ENCODE measurements around the gene SIRT2.

Gene SIRT2

GRCh38 chr19:38869836-38870607 is 29.4 kb downstream of the SIRT2 start:
- no peaks in the 10 kb centered on the region for H3K27me3 ChIP-seq (replicated peaks)
- peak overlapping the region; percentile 52 for H3K4me3 ChIP-seq (ENCODE audit: low read depth, low read length)
- H3K27ac ChIP-seq: no peak overlapping the region
- in situ Hi-C loops (cut with HindIII; ENCODE audit: low pct_ligation_motif_present, low sequenced_read_pairs): no loop called here
- TF ChIP-seq, protein P1, sequence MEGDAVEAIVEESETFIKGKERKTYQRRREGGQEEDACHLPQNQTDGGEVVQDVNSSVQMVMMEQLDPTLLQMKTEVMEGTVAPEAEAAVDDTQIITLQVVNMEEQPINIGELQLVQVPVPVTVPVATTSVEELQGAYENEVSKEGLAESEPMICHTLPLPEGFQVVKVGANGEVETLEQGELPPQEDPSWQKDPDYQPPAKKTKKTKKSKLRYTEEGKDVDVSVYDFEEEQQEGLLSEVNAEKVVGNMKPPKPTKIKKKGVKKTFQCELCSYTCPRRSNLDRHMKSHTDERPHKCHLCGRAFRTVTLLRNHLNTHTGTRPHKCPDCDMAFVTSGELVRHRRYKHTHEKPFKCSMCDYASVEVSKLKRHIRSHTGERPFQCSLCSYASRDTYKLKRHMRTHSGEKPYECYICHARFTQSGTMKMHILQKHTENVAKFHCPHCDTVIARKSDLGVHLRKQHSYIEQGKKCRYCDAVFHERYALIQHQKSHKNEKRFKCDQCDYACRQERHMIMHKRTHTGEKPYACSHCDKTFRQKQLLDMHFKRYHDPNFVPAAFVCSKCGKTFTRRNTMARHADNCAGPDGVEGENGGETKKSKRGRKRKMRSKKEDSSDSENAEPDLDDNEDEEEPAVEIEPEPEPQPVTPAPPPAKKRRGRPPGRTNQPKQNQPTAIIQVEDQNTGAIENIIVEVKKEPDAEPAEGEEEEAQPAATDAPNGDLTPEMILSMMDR (IDR thresholded peaks at IDR 0.05; ENCODE audit: low read depth, low read length, missing control alignments): peak; percentile 80
- DNase-seq: peak; percentile 18
- H3K36me3 ChIP-seq (replicated peaks): no peaks in the 10 kb centered on the region

DNA sequence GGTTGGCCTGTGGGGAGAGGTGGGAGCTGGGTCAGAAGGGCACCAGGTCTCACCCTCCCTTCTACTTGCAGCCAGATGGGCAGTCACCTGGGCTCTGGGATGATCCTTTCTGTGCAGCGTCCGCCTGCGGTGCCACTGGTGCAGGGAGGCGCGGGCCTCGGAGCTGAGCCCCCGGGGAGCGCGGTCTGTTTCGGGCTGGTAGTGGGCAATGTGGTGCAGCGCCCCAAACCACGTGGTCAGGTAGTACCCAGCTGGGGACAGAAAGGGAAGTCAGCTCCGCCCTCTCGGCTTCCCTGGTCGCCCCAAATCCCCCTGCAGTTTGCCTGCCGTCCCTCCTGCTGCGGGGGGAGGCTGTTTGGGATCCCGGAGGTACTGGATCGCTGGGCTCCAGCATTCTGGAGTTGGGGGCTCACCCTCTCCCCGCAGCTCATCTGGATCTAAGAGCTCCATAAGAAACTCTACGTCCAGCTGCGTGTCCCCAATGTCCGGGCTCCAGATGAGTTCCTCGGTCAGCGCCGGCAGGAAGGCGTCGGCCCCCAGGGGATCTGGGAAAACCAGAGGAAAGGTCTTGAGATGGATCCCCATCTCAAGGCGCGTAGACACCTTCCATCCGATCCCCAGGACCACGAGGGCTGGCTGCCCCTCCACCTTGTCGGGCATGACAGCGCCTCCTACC is 30.1 kb downstream of the SIRT2 start:
- no peak for DNase-seq
- no peak overlapping the region for H3K27ac ChIP-seq
- TF ChIP-seq, protein P1 (IDR thresholded peaks at IDR 0.05; ENCODE audit: low read depth, low read length, missing control alignments): no peak
- in situ Hi-C loops (cut with HindIII; ENCODE audit: low pct_ligation_motif_present, low sequenced_read_pairs): no loop called here
- no peaks in the 10 kb centered on the region for H3K27me3 ChIP-seq (replicated peaks)
- H3K4me3 ChIP-seq (ENCODE audit: low read depth, low read length): peak overlapping the region; percentile 52
- no peaks in the 10 kb centered on the region for H3K36me3 ChIP-seq (replicated peaks)

GRCh38 chr19:38868551-38868950 is 30.9 kb downstream of the SIRT2 start:
- TF ChIP-seq, protein P1 (IDR thresholded peaks at IDR 0.05; ENCODE audit: low read depth, low read length, missing control alignments): no peak
- in situ Hi-C loops (cut with HindIII; ENCODE audit: low pct_ligation_motif_present, low sequenced_read_pairs): no loop called here
- Histone ChIP-seq H3K36me3 (replicated peaks) (no peaks in the 10 kb centered on the region), H3K27me3 (replicated peaks) (no peaks in the 10 kb centered on the region), H3K27ac (no peak overlapping the region), H3K4me3 (ENCODE audit: low read depth, low read length) (no peak overlapping the region)
- no peak for DNase-seq

GRCh38 chr19:38867171-38867780 is 32.1 kb downstream of the SIRT2 start:
- Histone ChIP-seq H3K36me3 (replicated peaks) (no peaks in the 10 kb centered on the region), H3K27me3 (replicated peaks) (no peaks in the 10 kb centered on the region), H3K27ac (no peak overlapping the region), H3K4me3 (ENCODE audit: low read depth, low read length) (no peak overlapping the region)
- in situ Hi-C loops (cut with HindIII; ENCODE audit: low pct_ligation_motif_present, low sequenced_read_pairs): no loop called here
- DNase-seq: no peak
- TF ChIP-seq, protein P1 (IDR thresholded peaks at IDR 0.05; ENCODE audit: low read depth, low read length, missing control alignments): no peak

DNA sequence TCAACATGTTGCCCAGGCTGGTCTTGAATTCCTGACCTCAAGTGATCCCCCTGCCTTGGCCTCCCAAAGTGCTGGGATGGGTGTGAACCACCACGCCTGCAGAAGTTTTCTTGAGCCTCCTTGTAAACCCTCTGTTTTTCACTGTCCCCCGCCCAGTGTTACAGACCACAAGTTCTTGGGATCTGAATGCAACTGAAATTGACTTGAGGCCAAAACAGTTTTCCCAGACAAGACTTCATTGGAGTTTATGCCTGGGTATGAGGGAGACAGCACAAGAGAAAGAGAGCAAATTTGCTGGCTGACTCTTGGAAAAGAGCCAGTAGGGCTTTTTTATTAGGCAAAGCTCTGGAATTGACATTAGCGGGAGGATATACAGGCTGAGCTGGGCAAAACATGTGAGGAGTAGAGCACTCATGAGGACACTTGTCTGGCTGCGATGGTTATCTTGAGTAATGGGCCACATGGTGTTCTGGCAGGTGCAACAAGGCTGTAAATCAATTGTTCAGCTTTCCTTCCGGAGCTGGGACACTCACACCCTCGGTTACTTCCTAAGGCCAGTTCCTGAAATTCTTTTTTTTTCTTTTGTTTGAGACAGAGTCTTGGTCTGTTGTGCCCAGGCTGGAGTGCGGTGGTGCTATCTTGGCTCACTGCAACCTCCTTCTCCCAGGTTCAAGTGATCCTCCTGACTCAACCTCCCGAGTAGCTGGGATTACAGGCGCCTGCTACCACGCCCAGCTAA is 36.9 kb downstream of the SIRT2 start:
- Histone ChIP-seq H3K36me3 (replicated peaks) (no peaks in the 10 kb centered on the region), H3K27ac (no peak overlapping the region), H3K4me3 (ENCODE audit: low read depth, low read length) (no peak overlapping the region), H3K27me3 (replicated peaks) (no peaks in the 10 kb centered on the region)
- in situ Hi-C loops (cut with HindIII; ENCODE audit: low pct_ligation_motif_present, low sequenced_read_pairs): no loop called here
- no peak for DNase-seq
- TF ChIP-seq, protein P1 (IDR thresholded peaks at IDR 0.05; ENCODE audit: low read depth, low read length, missing control alignments): no peak

Measured in brain microvascular endothelial cell (primary cell).